ENCODE data around the gene ZNF197.

The ZNF197 gene

GRCh38 chr3:44632193-44632592 lies 7.4 kb downstream of the ZNF197 start:
- peaks cover 0 to 7% (median 0%) of the 10 kb centered on the region in 3 donors for H3K9me3 ChIP-seq
- no peak for TF ChIP-seq CTCF (IDR thresholded peaks at IDR 0.05)
- H3K27me3 ChIP-seq = no peaks in the 10 kb centered on the region
- no peak for DNase-seq
- H3K36me3 ChIP-seq = peaks cover 75 to 82% (median 80%) of the 10 kb centered on the region in 3 donors
- intact Hi-C loops (cut with DNase I; ENCODE audit: low total_unique reads) = no loop called here
- no peak overlapping the region for H3K27ac ChIP-seq
- H3K4me1 ChIP-seq = peaks cover 0 to 3% (median 0%) of the 10 kb centered on the region in 4 donors
- no peak overlapping the region for H3K4me3 ChIP-seq

- peaks cover 61 to 69% (median 63%) of the 10 kb centered on the region in 3 donors for H3K36me3 ChIP-seq
- no peak for DNase-seq
- intact Hi-C loops (cut with DNase I; ENCODE audit: low total_unique reads) = no loop called here
- H3K27ac ChIP-seq = no peak overlapping the region
- peaks cover 0 to 69% (median 37%) of the 10 kb centered on the region in 3 donors for H3K9me3 ChIP-seq
- no peaks in the 10 kb centered on the region for H3K4me1 ChIP-seq
- no peak for TF ChIP-seq CTCF (IDR thresholded peaks at IDR 0.05)
- no peaks in the 10 kb centered on the region for H3K27me3 ChIP-seq
- no peak overlapping the region for H3K4me3 ChIP-seq
These were observed 17.5 kb downstream of the ZNF197 start for GRCh38 chr3:44642337-44642736.

- no peak overlapping the region for H3K27ac ChIP-seq
- no peak for TF ChIP-seq CTCF (IDR thresholded peaks at IDR 0.05)
- no peak overlapping the region for H3K4me3 ChIP-seq
- no peaks in the 10 kb centered on the region for H3K27me3 ChIP-seq
- DNase-seq = no peak
- intact Hi-C loops (cut with DNase I; ENCODE audit: low total_unique reads) = no loop called here
- peaks cover 0 to 65% (median 37%) of the 10 kb centered on the region in 3 donors for H3K9me3 ChIP-seq
- H3K4me1 ChIP-seq = peaks cover 0 to 4% (median 0%) of the 10 kb centered on the region in 4 donors
- peaks cover 54 to 62% (median 57%) of the 10 kb centered on the region in 3 donors for H3K36me3 ChIP-seq
These were observed 18.2 kb downstream of the ZNF197 start for GRCh38 chr3:44643024-44643423.

- peaks cover 0 to 16% (median 2%) of the 10 kb centered on the region in 4 donors for H3K4me1 ChIP-seq
- H3K27ac ChIP-seq = no peak overlapping the region
- no peak for TF ChIP-seq CTCF (IDR thresholded peaks at IDR 0.05)
- peaks cover 0 to 20% (median 12%) of the 10 kb centered on the region in 3 donors for H3K9me3 ChIP-seq
- H3K4me3 ChIP-seq = no peak overlapping the region
- H3K36me3 ChIP-seq = peaks cover 29 to 38% (median 31%) of the 10 kb centered on the region in 3 donors
- DNase-seq = no peak
- no peaks in the 10 kb centered on the region for H3K27me3 ChIP-seq
- intact Hi-C loops (cut with DNase I; ENCODE audit: low total_unique reads) = no loop called here
These were observed 22.9 kb downstream of the ZNF197 start for GRCh38 chr3:44647771-44648170.

- peak; percentile 64 to 81 for DNase-seq
- H3K27ac ChIP-seq = peak within 1 kb of the TSS; percentile 51 to 75
- intact Hi-C loops (cut with DNase I; ENCODE audit: low total_unique reads) = no loop called here
- TF ChIP-seq CTCF (IDR thresholded peaks at IDR 0.05) = no peak
- peaks cover 0 to 11% (median 3%) of the 10 kb centered on the region in 3 donors for H3K9me3 ChIP-seq
- peaks cover 0 to 16% (median 2%) of the 10 kb centered on the region in 4 donors for H3K4me1 ChIP-seq
- H3K4me3 ChIP-seq = peak within 1 kb of the TSS; percentile 78 to 79
- no peaks in the 10 kb centered on the region for H3K27me3 ChIP-seq
- peaks cover 29 to 38% (median 31%) of the 10 kb centered on the region in 3 donors for H3K36me3 ChIP-seq
These were observed 23.9 kb downstream of the ZNF197 start, which contains the start of gene ZNF35 for GRCh38 chr3:44648564-44649229. Gene ZNF35, plus strand, starts transcription at chr3:44648732. Its CDS starts 2,336 bp downstream, at chr3:44651068.
